SJSA1 (cell line): ENCODE data around the gene IL31RA. TPM values are rescaled to one million over a fixed set of nuclear protein-coding genes. Genes with fewer than 3 reads are reported as not detected.

ENCODE experiments used
- DNase-seq, 2 experiments: peaks; one replicate each; pipeline ENCODE4 v3.0.0-alpha.2; 2015 to 2020; ENCODE audit warnings: low spot score in 2 of 2, low read depth in 1 of 2
- H3K27ac ChIP-seq: fragments of 250-450 bp; sonication (Bioruptor Pico); 2 replicates; pipeline ENCODE4 v1.5.1; 2020; ENCODE audit warnings: mild to moderate bottlenecking, moderate library complexity
- H3K27me3 ChIP-seq: fragments of 250-450 bp; sonication (Bioruptor Pico); replicated peaks from 2 replicates; pipeline ENCODE4 v1.5.1; 2020; ENCODE audit warnings: mild to moderate bottlenecking, moderate library complexity
- H3K36me3 ChIP-seq: fragments of 250-450 bp; sonication (Bioruptor Pico); 2 replicates; pipeline ENCODE4 v1.5.1; 2020; ENCODE audit warnings: mild to moderate bottlenecking
- H3K4me1 ChIP-seq: fragments of 250-450 bp; sonication (Bioruptor Pico); replicated peaks from 2 replicates; pipeline ENCODE4 v1.6.1; 2021; ENCODE audit warnings: mild to moderate bottlenecking
- H3K4me3 ChIP-seq: fragments of 250-450 bp; sonication (Bioruptor Pico); 2 replicates; pipeline ENCODE4 v1.5.1; 2020; ENCODE audit warnings: mild to moderate bottlenecking
- H3K9me3 ChIP-seq: fragments of 250-450 bp; sonication (Bioruptor Pico); replicated peaks from 2 replicates; pipeline ENCODE4 v1.5.1; 2020; ENCODE audit warnings: mild to moderate bottlenecking
- total RNA-seq: library from RNA; depleted of rRNA; stranded (reverse); fragments of >200 nt; shearing (Covaris generic); gene quantifications from 2 replicates; pipeline ENCODE4 v1.2.3, GENCODE V29; 2014

Gene IL31RA
- total RNA-seq, 1 experiment from 2014 or later: 8.9 TPM

DNA sequence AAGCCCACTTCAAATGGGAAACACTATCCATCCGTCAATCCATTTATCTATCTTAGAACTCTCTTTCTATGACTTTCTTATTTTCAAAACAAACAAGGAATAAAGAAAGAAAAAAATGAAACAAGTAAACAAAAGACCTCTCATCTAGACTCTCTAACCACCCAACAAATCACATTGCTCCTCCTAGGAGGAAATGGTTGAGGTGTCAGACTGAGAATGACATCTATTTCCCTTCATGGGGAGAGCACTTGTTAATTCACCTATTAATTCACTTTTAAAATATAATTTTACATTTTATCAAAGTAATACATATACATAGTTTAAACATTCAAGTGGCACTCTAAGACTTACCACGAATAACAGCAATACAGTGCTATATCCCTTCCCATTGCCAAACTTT is 2.4 kb upstream of the IL31RA start:
- H3K36me3 ChIP-seq: no peaks in the 10 kb centered on the region
- no peaks in the 10 kb centered on the region for H3K27me3 ChIP-seq
- H3K27ac ChIP-seq: no peak overlapping the region
- H3K9me3 ChIP-seq: no peaks in the 10 kb centered on the region
- H3K4me3 ChIP-seq: no peak overlapping the region
- DNase-seq: no peak
- H3K4me1 ChIP-seq: peaks cover 28% of the 10 kb centered on the region

DNA sequence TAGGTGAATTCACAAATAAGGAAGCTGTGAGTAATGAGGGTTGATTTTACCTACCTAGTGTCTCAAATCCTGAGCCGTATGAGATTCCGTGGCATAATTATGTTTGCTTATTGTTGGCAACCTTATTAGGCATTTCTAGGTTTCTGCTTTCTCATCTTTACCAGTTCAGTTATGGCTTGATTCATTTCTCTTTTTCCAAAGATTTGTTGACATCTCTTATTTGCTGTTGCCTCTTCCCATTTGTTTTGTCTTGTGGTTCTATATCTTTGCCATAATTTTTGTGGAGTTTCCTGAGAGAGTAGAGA is 470 bp downstream of the IL31RA start:
- no peak for DNase-seq
- Histone ChIP-seq H3K27me3 (no peaks in the 10 kb centered on the region), H3K36me3 (no peaks in the 10 kb centered on the region), H3K4me3 (peak overlapping the region; percentile 36), H3K9me3 (no peaks in the 10 kb centered on the region), H3K27ac (peak overlapping the region; percentile 87), H3K4me1 (peaks cover 31% of the 10 kb centered on the region)

GRCh38 chr5:55852503-55852902 is 1.3 kb downstream of the IL31RA start:
- H3K4me3 ChIP-seq: no peak overlapping the region
- H3K27me3 ChIP-seq: no peaks in the 10 kb centered on the region
- H3K36me3 ChIP-seq: no peaks in the 10 kb centered on the region
- no peak for DNase-seq
- no peak overlapping the region for H3K27ac ChIP-seq
- no peaks in the 10 kb centered on the region for H3K9me3 ChIP-seq
- peaks cover 31% of the 10 kb centered on the region for H3K4me1 ChIP-seq

DNA sequence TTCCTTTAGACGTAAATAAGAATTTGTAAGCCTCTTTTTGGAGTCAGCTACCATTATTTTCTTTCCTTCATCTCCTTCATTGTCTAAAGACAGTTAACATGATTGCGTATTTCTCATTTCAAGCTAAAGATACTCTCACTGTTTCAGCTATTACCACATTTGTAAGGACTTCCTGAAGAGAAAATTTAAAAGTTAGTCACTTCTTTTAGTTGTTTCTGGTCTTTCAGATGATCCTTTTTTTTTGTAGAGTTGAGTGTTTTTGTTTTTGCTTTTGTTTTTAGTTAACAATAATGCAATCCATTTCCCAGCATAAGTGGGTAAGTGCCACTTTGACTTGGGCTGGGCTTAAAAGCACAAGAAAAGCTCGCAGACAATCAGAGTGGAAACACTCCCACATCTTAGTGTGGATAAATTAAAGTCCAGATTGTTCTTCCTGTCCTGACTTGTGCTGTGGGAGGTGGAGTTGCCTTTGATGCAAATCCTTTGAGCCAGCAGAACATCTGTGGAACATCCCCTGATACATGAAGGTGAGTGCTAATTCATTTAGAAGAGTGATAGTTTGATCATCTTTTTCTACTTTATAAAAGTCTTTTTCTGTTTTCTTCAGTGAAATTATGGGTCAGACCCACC is 2.0 kb downstream of the IL31RA start:
- peak in 1 of 2 experiments; percentile 15 for DNase-seq
- Histone ChIP-seq H3K27ac (no peak overlapping the region), H3K9me3 (no peaks in the 10 kb centered on the region), H3K4me1 (peaks cover 31% of the 10 kb centered on the region), H3K27me3 (no peaks in the 10 kb centered on the region), H3K36me3 (no peaks in the 10 kb centered on the region), H3K4me3 (no peak overlapping the region)

DNA sequence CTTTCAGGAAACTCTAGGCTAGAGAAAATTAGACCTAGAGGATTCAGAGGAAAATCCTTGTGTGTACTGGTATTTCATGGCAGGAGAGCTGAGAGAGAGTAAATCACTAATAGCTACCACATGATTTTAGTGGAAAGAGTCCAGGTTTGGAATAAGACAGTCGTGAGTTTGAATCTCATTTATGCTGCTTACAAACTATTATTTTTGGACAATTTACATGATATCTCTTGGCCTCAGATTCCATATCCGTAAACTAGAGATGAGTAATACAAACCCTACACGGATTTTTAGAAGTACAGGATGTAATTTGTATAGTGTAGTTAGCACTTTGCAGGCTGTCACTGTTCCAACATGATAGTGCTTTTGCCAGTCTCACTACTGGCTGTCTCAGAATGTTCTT is 2.7 kb downstream of the IL31RA start:
- no peak for DNase-seq
- Histone ChIP-seq H3K9me3 (no peaks in the 10 kb centered on the region), H3K4me3 (no peak overlapping the region), H3K4me1 (peaks cover 31% of the 10 kb centered on the region), H3K36me3 (no peaks in the 10 kb centered on the region), H3K27ac (no peak overlapping the region), H3K27me3 (no peaks in the 10 kb centered on the region)

GRCh38 chr5:55855509-55855908 is 4.4 kb downstream of the IL31RA start:
- Histone ChIP-seq H3K27ac (no peak overlapping the region), H3K9me3 (no peaks in the 10 kb centered on the region), H3K36me3 (no peaks in the 10 kb centered on the region; the same call in 1 of the 2 replicates), H3K4me3 (no peak overlapping the region), H3K27me3 (no peaks in the 10 kb centered on the region), H3K4me1 (peaks cover 31% of the 10 kb centered on the region)
- DNase-seq: no peak

DNA sequence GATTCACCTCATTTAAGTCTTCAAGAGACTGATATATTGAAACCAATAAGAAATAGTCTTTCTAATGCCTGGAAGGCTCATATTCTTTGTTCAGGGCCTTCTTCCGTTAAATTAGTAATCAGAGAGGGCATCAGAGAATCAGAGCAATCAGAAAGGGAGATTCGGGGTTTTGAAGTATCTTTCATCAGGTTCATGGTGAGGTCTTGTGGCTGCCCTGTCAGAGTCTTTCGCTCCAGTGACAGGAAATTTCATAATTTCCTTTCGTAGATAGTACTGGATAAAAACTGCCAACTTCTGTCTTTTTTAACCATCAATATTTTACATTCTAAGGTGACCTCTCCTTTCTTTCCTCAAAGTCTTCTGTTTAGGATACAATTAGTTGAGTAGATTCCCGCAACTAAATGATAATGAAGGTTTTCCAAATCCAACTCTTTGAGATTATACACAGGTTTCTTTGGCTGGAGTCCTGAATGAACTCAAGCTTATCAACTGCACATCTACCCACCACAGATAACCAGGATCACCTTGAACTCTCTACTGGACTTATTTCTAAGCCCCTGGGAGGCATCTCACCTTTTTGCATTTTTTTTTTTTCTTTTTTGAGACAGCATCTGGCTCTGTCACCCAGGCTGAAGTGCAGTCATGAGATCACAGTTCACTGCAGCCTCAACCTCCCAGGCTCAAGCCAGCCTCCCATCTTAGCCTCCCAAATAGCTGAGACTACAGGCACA is 5.5 kb downstream of the IL31RA start:
- Histone ChIP-seq H3K27me3 (no peaks in the 10 kb centered on the region), H3K4me3 (no peak overlapping the region), H3K36me3 (no peaks in the 10 kb centered on the region; the same call in 1 of the 2 replicates), H3K27ac (no peak overlapping the region), H3K4me1 (peaks cover 21% of the 10 kb centered on the region), H3K9me3 (no peaks in the 10 kb centered on the region)
- DNase-seq: no peak

DNA sequence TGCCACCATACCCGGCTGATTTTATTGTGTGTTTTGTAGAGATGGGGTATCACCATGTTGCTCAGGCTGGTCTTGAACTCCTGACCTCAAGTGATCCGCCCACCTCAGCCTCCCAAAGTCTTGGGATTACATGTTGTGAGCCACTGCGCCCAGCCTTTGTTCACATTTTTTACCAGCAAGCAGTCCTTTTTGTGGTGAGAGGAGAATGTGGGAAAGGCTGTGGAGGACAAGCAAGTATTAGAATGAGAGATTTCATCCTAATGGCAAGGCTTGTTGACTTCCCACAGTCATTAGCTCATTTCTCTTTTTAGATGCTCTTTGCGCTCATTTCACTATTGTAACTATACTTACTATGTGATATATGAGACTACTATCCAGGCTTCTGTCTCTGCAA is 6.1 kb downstream of the IL31RA start:
- Histone ChIP-seq H3K4me1 (peaks cover 18% of the 10 kb centered on the region), H3K4me3 (no peak overlapping the region), H3K36me3 (no peaks in the 10 kb centered on the region; the same call in 1 of the 2 replicates), H3K27ac (no peak overlapping the region), H3K9me3 (no peaks in the 10 kb centered on the region), H3K27me3 (no peaks in the 10 kb centered on the region)
- DNase-seq: no peak

DNA sequence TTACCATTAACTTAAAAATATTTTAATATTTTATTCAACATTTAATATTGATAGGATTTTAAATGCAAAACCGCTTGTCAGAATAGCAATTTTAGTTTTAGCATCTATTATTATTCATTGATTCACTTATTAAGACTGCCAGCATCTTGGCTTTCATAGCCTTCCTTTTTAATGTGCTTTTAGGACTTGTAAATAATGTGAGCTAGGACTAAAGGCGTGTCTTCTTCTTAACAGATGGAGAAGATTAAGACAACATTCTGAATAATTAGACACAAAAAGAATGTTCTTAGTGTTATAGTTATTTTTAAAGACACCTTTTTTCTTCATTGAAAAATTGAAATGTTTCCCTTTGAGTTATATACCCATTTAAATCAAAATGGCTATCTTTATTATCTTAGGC is 6.9 kb downstream of the IL31RA start:
- Histone ChIP-seq H3K27ac (no peak overlapping the region), H3K4me1 (peaks cover 10% of the 10 kb centered on the region), H3K36me3 (no peaks in the 10 kb centered on the region; the same call in 1 of the 2 replicates), H3K27me3 (no peaks in the 10 kb centered on the region), H3K9me3 (no peaks in the 10 kb centered on the region), H3K4me3 (no peak overlapping the region)
- DNase-seq: no peak

GRCh38 chr5:55860288-55860687 is 9.1 kb downstream of the IL31RA start:
- H3K9me3 ChIP-seq: no peaks in the 10 kb centered on the region
- no peaks in the 10 kb centered on the region for H3K27me3 ChIP-seq
- no peak for DNase-seq
- H3K36me3 ChIP-seq: peaks cover 7% of the 10 kb centered on the region; the same call in 1 of the 2 replicates
- no peaks in the 10 kb centered on the region for H3K4me1 ChIP-seq
- no peak overlapping the region for H3K27ac ChIP-seq
- no peak overlapping the region for H3K4me3 ChIP-seq

DNA sequence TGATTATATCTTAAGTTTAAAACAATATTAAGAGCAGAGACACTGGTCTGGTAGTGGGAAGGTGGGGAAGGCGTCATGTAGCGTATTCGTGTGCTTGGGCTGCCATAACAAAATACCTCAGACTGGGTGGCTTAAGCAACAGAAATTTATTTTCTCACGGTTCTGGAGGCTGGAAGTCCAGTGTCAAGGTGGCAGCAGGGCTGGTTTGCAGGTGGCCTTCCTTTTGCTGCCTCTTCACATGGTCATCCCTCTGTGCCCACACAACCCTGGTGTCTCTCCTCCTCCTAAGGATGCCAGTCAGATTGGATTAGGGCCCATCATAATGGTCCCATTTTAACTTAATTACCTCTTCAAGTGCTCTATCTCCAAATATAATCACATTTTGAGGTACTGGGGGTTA is 9.6 kb downstream of the IL31RA start:
- no peak overlapping the region for H3K4me3 ChIP-seq

GRCh38 chr5:55864606-55865541 is 13.7 kb downstream of the IL31RA start:
- DNase-seq: no peak
- Histone ChIP-seq H3K27me3 (no peaks in the 10 kb centered on the region), H3K9me3 (no peaks in the 10 kb centered on the region), H3K4me1 (peaks cover 19% of the 10 kb centered on the region), H3K4me3 (no peak overlapping the region), H3K27ac (no peak overlapping the region), H3K36me3 (peaks cover 7% of the 10 kb centered on the region; the same call in 1 of the 2 replicates)

More for the DNA sequence above, 9.6 kb downstream of the IL31RA start:
- H3K4me1 ChIP-seq: no peaks in the 10 kb centered on the region
- peaks cover 7% of the 10 kb centered on the region; the same call in 1 of the 2 replicates for H3K36me3 ChIP-seq
- no peak for DNase-seq
- H3K27me3 ChIP-seq: no peaks in the 10 kb centered on the region
- H3K9me3 ChIP-seq: no peaks in the 10 kb centered on the region
- H3K27ac ChIP-seq: no peak overlapping the region

DNA sequence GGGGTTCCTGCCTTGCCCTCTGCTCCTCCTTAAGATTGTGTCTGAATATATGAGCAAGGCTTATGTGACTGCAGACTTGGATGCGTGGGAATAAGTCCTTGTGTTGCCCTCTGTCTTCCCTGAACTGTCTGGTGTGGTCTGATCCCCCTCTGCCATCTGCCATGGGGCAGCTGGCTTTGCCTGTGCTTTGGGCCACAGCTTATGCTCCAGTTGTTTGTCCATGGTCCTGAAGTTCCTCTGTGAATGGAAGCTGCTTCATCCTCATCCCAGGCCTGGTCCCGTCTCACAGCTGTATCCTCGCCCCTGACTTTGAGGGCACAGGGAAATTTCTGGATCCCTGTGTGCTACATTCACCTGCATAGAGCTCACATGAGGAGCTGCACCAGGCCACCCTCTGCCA is 14.7 kb downstream of the IL31RA start:
- Histone ChIP-seq H3K9me3 (no peaks in the 10 kb centered on the region), H3K27me3 (no peaks in the 10 kb centered on the region), H3K4me3 (no peak overlapping the region), H3K27ac (no peak overlapping the region), H3K36me3 (peaks cover 7% of the 10 kb centered on the region; the same call in 1 of the 2 replicates), H3K4me1 (peaks cover 19% of the 10 kb centered on the region)
- no peak for DNase-seq

GRCh38 chr5:55866485-55866884 is 15.3 kb downstream of the IL31RA start:
- DNase-seq: no peak
- no peak overlapping the region for H3K4me3 ChIP-seq
- no peak overlapping the region for H3K27ac ChIP-seq
- H3K4me1 ChIP-seq: peaks cover 19% of the 10 kb centered on the region
- H3K36me3 ChIP-seq: peaks cover 7% of the 10 kb centered on the region; the same call in 1 of the 2 replicates
- no peaks in the 10 kb centered on the region for H3K27me3 ChIP-seq
- no peaks in the 10 kb centered on the region for H3K9me3 ChIP-seq
